HepG2 (cell line): ENCODE data around the gene RRP8. TPM values are rescaled to one million over a fixed set of nuclear protein-coding genes. Genes with fewer than 3 reads are reported as not detected.
A peak's percentile ranks its signal among the peaks of the same experiment; 100 is the strongest.

Experiments
- ATAC-seq: fragments of 200-7000 bp; cut with Tn5 transposase; 3 replicates; pipeline ENCODE4 v1.9.1; 2020; ENCODE audit warnings: mild to moderate bottlenecking, moderate library complexity
- BruUV-seq: library from RNA; stranded (reverse); fragments of 400-500 nt; replicated peaks from 2 replicates; lab custom pipeline; 2021; lab: Mats Ljungman, UMichigan
- CTCF ChIA-PET: fragments of 300-600 bp; formaldehyde crosslinking; extraction: SDS; loops from one replicate; lab custom pipeline; 2021; ENCODE audit warnings: low total read pairs, inconsistent platforms, low intra/inter-chr PET ratio; lab: Yijun Ruan, JAX
- POLR2A ChIA-PET: fragments of 350-600 bp; sonication (Branson Sonifier 250); formaldehyde crosslinking; loops from one replicate; lab custom pipeline; 2020; ENCODE audit warnings: antibody characterized with exemption, inconsistent platforms; lab: Yijun Ruan, JAX
- DNase-seq: peaks from one replicate; pipeline ENCODE4 v3.0.0-alpha.2; 2015; ENCODE audit warnings: low spot score
- FAIRE-seq: peaks from 3 replicates; lab custom pipeline; 2011; peaks lifted over from hg19 to GRCh38; lab: Jason Lieb, UNC
- H2AFZ ChIP-seq: one replicate; pipeline ENCODE4 v1.6.1; 2011; ENCODE audit warnings: low read length, inconsistent platforms
- H3K27ac ChIP-seq: fragments of 300-600 bp; 3 replicates; pipeline ENCODE4 v1.8.0; 2011; ENCODE audit warnings: mixed run types, mild to moderate bottlenecking, mixed read lengths, low read length, inconsistent platforms; ENCODE audit not compliant: insufficient read depth; ENCODE audit errors: extremely low read length
- H3K27me3 ChIP-seq, 2 experiments: fragments of 200-600 bp in 1 of 2; 2 replicates in 1 of 2; 3 replicates in 1 of 2; pipeline versions ENCODE4 v1.6.0 to v1.8.0; 2011; ENCODE audit warnings: low read length in 2 of 2, mild to moderate bottlenecking in 2 of 2, moderate library complexity in 2 of 2, inconsistent platforms in 1 of 2; ENCODE audit not compliant: insufficient read depth in 2 of 2, control insufficient read depth in 1 of 2
- H3K36me3 ChIP-seq, 2 experiments: fragments of 200-600 bp in 1 of 2; replicated peaks in 1 of 2; 2 replicates in 1 of 2; 3 replicates in 1 of 2; pipeline versions ENCODE4 v1.5.1 to v1.8.0; 2011; ENCODE audit warnings: low read length in 2 of 2, inconsistent platforms in 1 of 2; ENCODE audit not compliant: insufficient read depth in 2 of 2, control insufficient read depth in 1 of 2
- H3K4me1 ChIP-seq: 2 replicates; pipeline ENCODE4 v1.5.1; 2012; ENCODE audit warnings: low read length, inconsistent platforms; ENCODE audit not compliant: insufficient read depth
- H3K4me2 ChIP-seq: 2 replicates; pipeline ENCODE4 v1.6.0; 2011; ENCODE audit warnings: low read depth, low read length, inconsistent platforms
- H3K4me3 ChIP-seq, 3 experiments: fragments of 200-600 bp in 1 of 3; sonication (generic), shearing (Covaris generic) in 1 of 3; replicated peaks in 1 of 3; 2 replicates each; pipeline ENCODE4 v1.5.1; 2011 to 2016; ENCODE audit warnings: low read length in 3 of 3, inconsistent platforms in 2 of 3, low read depth in 2 of 3, mild to moderate bottlenecking in 2 of 3, control low read depth in 1 of 3, mixed read lengths in 1 of 3; ENCODE audit not compliant: insufficient read depth in 1 of 3
- H3K79me2 ChIP-seq: one replicate; pipeline ENCODE4 v1.6.1; 2011; ENCODE audit warnings: low read length, inconsistent platforms; ENCODE audit not compliant: insufficient read depth
- H3K9ac ChIP-seq: 2 replicates; pipeline ENCODE4 v1.6.0; 2011; ENCODE audit warnings: mild to moderate bottlenecking, low read depth, low read length, inconsistent platforms; ENCODE audit not compliant: insufficient read depth
- H3K9me3 ChIP-seq: 2 replicates; pipeline ENCODE4 v1.5.1; 2012; ENCODE audit warnings: mild to moderate bottlenecking, low read length
- H4K20me1 ChIP-seq: 2 replicates; pipeline ENCODE4 v1.6.0; 2011; ENCODE audit warnings: inconsistent platforms, mild to moderate bottlenecking, low read length, moderate library complexity; ENCODE audit not compliant: insufficient read depth
- PRMT3 ChIP-seq: sonication (generic); formaldehyde crosslinking; IDR thresholded peaks from 2 replicates; pipeline ENCODE4 v1.8.1; 2022; ENCODE audit warnings: low read depth, mild to moderate bottlenecking, moderate library complexity, missing genetic modification reagents, borderline replicate concordance
- STAG1 ChIP-seq: sonication (generic); formaldehyde crosslinking; IDR thresholded peaks from 2 replicates; pipeline ENCODE4 v1.4.0; 2020; ENCODE audit warnings: missing genetic modification reagents
- ZNF687 ChIP-seq: sonication (generic); formaldehyde crosslinking; IDR thresholded peaks from 2 replicates; pipeline ENCODE4 v1.5.1; 2020; ENCODE audit warnings: mild to moderate bottlenecking, missing genetic modification reagents, moderate library complexity
- WGBS: methylation state at CpG from one replicate; pipeline ENCODE4 v1.1.6; 2017; ENCODE audit warnings: low lambda C conversion rate; 5-methylcytosine and 5-hydroxymethylcytosine counted together
- in situ Hi-C: cut with HindIII; loops from 2 replicates; pipeline ENCODE4 v1.10.0; 2017; ENCODE audit warnings: low pct_unique_long_range_greater_than_20kb; ENCODE audit not compliant: extremely low pct_ligation_motif_present
- intact Hi-C: fragments of 100-400 bp; cut with micrococcal nuclease; formaldehyde crosslinking; loops from one replicate; pipeline ENCODE4 v1.10.0; 2022; ENCODE audit not compliant: unreplicated experiment
- polyA plus RNA-seq, 8 experiments: library from polyadenylated mRNA; depleted of rRNA in 3 of 8; stranded (reverse) in 7 of 8; unstranded in 1 of 8; fragments of >200 nt; fragmentation: Illumina TruSeq in 4 of 8; extraction: Trizol in 4 of 8; gene quantifications; 2 replicates each; pipeline versions ENCODE4 v1.2.1 to v1.2.3, GENCODE V29; 2011 to 2016; ENCODE audit warnings: low read depth in 4 of 8, missing spikeins in 1 of 8, mixed read lengths in 1 of 8; ENCODE audit not compliant: insufficient read depth in 1 of 8
- total RNA-seq, 5 experiments: library from RNA; depleted of rRNA; stranded (reverse); fragments of >200 nt; fragmentation: Illumina TruSeq; extraction: Trizol; gene quantifications; 2 replicates each; pipeline ENCODE4 v1.2.3, GENCODE V29; 2016; ENCODE audit warnings: low read depth in 1 of 5
- TF ChIP-seq, protein P1 (sequence below): sonication (generic); formaldehyde crosslinking; IDR thresholded peaks from 2 replicates; pipeline ENCODE4 v1.5.0; 2020; ENCODE audit warnings: mild to moderate bottlenecking, missing genetic modification reagents, moderate library complexity

Gene RRP8
- total and polyA plus RNA-seq, 2 of the 13 experiments (the other 11 are each of a cell fraction or from before 2014, with no cell fraction given), result 7.2 to 21.6 TPM

- DNase-seq (no peak), ATAC-seq (no peak), FAIRE-seq (no peak)
- no peak overlapping the region for H2AFZ ChIP-seq
- no peaks in the 10 kb centered on the region for H4K20me1 ChIP-seq
- no peak overlapping the region for H3K4me2 ChIP-seq
- H3K4me1 ChIP-seq, result peaks cover 44% of the 10 kb centered on the region
- 47% methylated on average over 15 of the region's 24 CpGs for WGBS
- ChIA-PET POLR2A (interaction anchor here (2.0 to 5.5 kb wide), 2 partner anchors 10 to 16 kb away, joined by 5 to 24 read pairs; partner anchors contain the start of gene TAF10), CTCF (no interaction called here)
- BruUV-seq, result no TSS peak
- intact Hi-C loops, result no loop called here
- H3K27me3 ChIP-seq, result peaks cover 15 to 63% of the 10 kb centered on the region in 2 experiments
- no peaks in the 10 kb centered on the region for H3K36me3 ChIP-seq
- no peak overlapping the region for H3K27ac ChIP-seq
- no peaks in the 10 kb centered on the region for H3K9me3 ChIP-seq
- peaks cover 7% of the 10 kb centered on the region for H3K79me2 ChIP-seq
- no peak overlapping the region; a peak in 1 of 6 replicates for H3K4me3 ChIP-seq
- TF ChIP-seq PRMT3 (CRISPR knock-in tag), result no peak
- TF ChIP-seq, protein P1, sequence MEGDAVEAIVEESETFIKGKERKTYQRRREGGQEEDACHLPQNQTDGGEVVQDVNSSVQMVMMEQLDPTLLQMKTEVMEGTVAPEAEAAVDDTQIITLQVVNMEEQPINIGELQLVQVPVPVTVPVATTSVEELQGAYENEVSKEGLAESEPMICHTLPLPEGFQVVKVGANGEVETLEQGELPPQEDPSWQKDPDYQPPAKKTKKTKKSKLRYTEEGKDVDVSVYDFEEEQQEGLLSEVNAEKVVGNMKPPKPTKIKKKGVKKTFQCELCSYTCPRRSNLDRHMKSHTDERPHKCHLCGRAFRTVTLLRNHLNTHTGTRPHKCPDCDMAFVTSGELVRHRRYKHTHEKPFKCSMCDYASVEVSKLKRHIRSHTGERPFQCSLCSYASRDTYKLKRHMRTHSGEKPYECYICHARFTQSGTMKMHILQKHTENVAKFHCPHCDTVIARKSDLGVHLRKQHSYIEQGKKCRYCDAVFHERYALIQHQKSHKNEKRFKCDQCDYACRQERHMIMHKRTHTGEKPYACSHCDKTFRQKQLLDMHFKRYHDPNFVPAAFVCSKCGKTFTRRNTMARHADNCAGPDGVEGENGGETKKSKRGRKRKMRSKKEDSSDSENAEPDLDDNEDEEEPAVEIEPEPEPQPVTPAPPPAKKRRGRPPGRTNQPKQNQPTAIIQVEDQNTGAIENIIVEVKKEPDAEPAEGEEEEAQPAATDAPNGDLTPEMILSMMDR (CRISPR knock-in tag), result peak; percentile 25; the same call in 1 of the 2 replicates
- TF ChIP-seq ZNF687 (CRISPR knock-in tag), result peak; percentile 18; the same call in 1 of the 2 replicates
- TF ChIP-seq STAG1 (CRISPR knock-in tag), result peak; percentile 32; the same call in 1 of the 2 replicates
- in situ Hi-C loops, result no loop called here
- H3K9ac ChIP-seq, result no peak overlapping the region
These were observed 19.1 kb upstream of the RRP8 start for GRCh38 chr11:6622261-6623171.
